ENCODE measurements around the gene SAMD1. TPM values are rescaled to one million over a fixed set of nuclear protein-coding genes. Genes with fewer than 3 reads are reported as not detected.

The SAMD1 gene
- total RNA-seq, 1 donor from 2014 or later = 41.7 TPM

GRCh38 chr19:14117668-14118164 lies 27.2 kb upstream of the SAMD1 start, which contains the start of gene PRKACA:
PRKACA (minus strand) TSS chr19:14117762; CDS start chr19:14117547, 215 bp downstream.
- H3K27ac Mint-ChIP-seq (ENCODE audit: unreplicated experiment) = peak within 1 kb of the TSS; percentile 43
- TF ChIP-seq EZH2 (IDR thresholded peaks at IDR 0.05; ENCODE audit: insufficient read depth, low read length) = peak; percentile 64
- no peak for TF ChIP-seq CTCF (IDR thresholded peaks at IDR 0.05; ENCODE audit: insufficient read depth, low read depth, low read length)
- H3K36me3 Mint-ChIP-seq (ENCODE audit: low read depth, unreplicated experiment) = no peaks in the 10 kb centered on the region
- Histone ChIP-seq H3K36me3 (ENCODE audit: insufficient read depth, low read length) (no peaks in the 10 kb centered on the region), H2AFZ (ENCODE audit: low read depth, low read length) (peak within 1 kb of the TSS; percentile 71), H3K9me3 (ENCODE audit: insufficient read depth, low read depth, low read length) (no peaks in the 10 kb centered on the region), H3K4me1 (ENCODE audit: insufficient read depth, low read length) (peaks cover 28% of the 10 kb centered on the region), H3K4me3 (ENCODE audit: insufficient read depth, low read depth, low read length) (peak within 1 kb of the TSS; percentile 90), H3K27ac (ENCODE audit: low read depth, low read length) (peak within 1 kb of the TSS; percentile 66), H3K9ac (ENCODE audit: low read length) (peak within 1 kb of the TSS; percentile 85), H3K4me2 (ENCODE audit: low read length) (peak within 1 kb of the TSS; percentile 100), H4K20me1 (ENCODE audit: insufficient read depth, low read length) (peaks cover 39% of the 10 kb centered on the region), H3K27me3 (ENCODE audit: insufficient read depth, low read length) (no peaks in the 10 kb centered on the region), H3K79me2 (ENCODE audit: insufficient read depth, low read length) (peaks cover 45% of the 10 kb centered on the region)
- DNase-seq (ENCODE audit: low read depth) (peak; percentile 97), FAIRE-seq (no peak)
- H3K4me3 Mint-ChIP-seq (ENCODE audit: unreplicated experiment) = peak within 1 kb of the TSS; percentile 95
- H3K9me3 Mint-ChIP-seq (ENCODE audit: unreplicated experiment) = no peaks in the 10 kb centered on the region
- peaks cover 21% of the 10 kb centered on the region for H3K4me1 Mint-ChIP-seq (ENCODE audit: low read depth, unreplicated experiment)
- no peaks in the 10 kb centered on the region for H3K27me3 Mint-ChIP-seq (ENCODE audit: low read depth, unreplicated experiment)

GRCh38 chr19:14116918-14117578 lies 26.5 kb upstream of the SAMD1 start:
- peaks cover 51% of the 10 kb centered on the region for H3K79me2 ChIP-seq (ENCODE audit: insufficient read depth, low read length)
- no peaks in the 10 kb centered on the region for H3K9me3 ChIP-seq (ENCODE audit: insufficient read depth, low read depth, low read length)
- Mint-ChIP-seq H3K9me3 (ENCODE audit: unreplicated experiment) (no peaks in the 10 kb centered on the region), H3K4me3 (ENCODE audit: unreplicated experiment) (peak overlapping the region; percentile 95), H3K36me3 (ENCODE audit: low read depth, unreplicated experiment) (no peaks in the 10 kb centered on the region), H3K27me3 (ENCODE audit: low read depth, unreplicated experiment) (no peaks in the 10 kb centered on the region), H3K4me1 (ENCODE audit: low read depth, unreplicated experiment) (peaks cover 21% of the 10 kb centered on the region), H3K27ac (ENCODE audit: unreplicated experiment) (peak overlapping the region; percentile 43)
- TF ChIP-seq CTCF (IDR thresholded peaks at IDR 0.05; ENCODE audit: insufficient read depth, low read depth, low read length) (no peak), EZH2 (IDR thresholded peaks at IDR 0.05; ENCODE audit: insufficient read depth, low read length) (no peak)
- H3K36me3 ChIP-seq (ENCODE audit: insufficient read depth, low read length) = no peaks in the 10 kb centered on the region
- H3K27ac ChIP-seq (ENCODE audit: low read depth, low read length) = peak overlapping the region; percentile 26
- peaks cover 33% of the 10 kb centered on the region for H3K4me1 ChIP-seq (ENCODE audit: insufficient read depth, low read length)
- H4K20me1 ChIP-seq (ENCODE audit: insufficient read depth, low read length) = peaks cover 42% of the 10 kb centered on the region
- peak overlapping the region; percentile 90 for H3K4me3 ChIP-seq (ENCODE audit: insufficient read depth, low read depth, low read length)
- DNase-seq (ENCODE audit: low read depth) (no peak), FAIRE-seq (no peak)
- peak overlapping the region; percentile 52 for H2AFZ ChIP-seq (ENCODE audit: low read depth, low read length)
- H3K27me3 ChIP-seq (ENCODE audit: insufficient read depth, low read length) = no peaks in the 10 kb centered on the region
- peak overlapping the region; percentile 85 for H3K9ac ChIP-seq (ENCODE audit: low read length)
- H3K4me2 ChIP-seq (ENCODE audit: low read length) = peak overlapping the region; percentile 100

- peak overlapping the region; percentile 100 for H3K4me2 ChIP-seq (ENCODE audit: low read length)
- Mint-ChIP-seq H3K4me1 (ENCODE audit: low read depth, unreplicated experiment) (peaks cover 21% of the 10 kb centered on the region), H3K36me3 (ENCODE audit: low read depth, unreplicated experiment) (no peaks in the 10 kb centered on the region), H3K27ac (ENCODE audit: unreplicated experiment) (peak overlapping the region; percentile 43), H3K27me3 (ENCODE audit: low read depth, unreplicated experiment) (no peaks in the 10 kb centered on the region), H3K4me3 (ENCODE audit: unreplicated experiment) (peak overlapping the region; percentile 95), H3K9me3 (ENCODE audit: unreplicated experiment) (no peaks in the 10 kb centered on the region)
- FAIRE-seq (no peak), DNase-seq (ENCODE audit: low read depth) (no peak)
- H3K9ac ChIP-seq (ENCODE audit: low read length) = peak overlapping the region; percentile 85
- H3K4me3 ChIP-seq (ENCODE audit: insufficient read depth, low read depth, low read length) = peak overlapping the region; percentile 90
- H4K20me1 ChIP-seq (ENCODE audit: insufficient read depth, low read length) = peaks cover 42% of the 10 kb centered on the region
- H3K79me2 ChIP-seq (ENCODE audit: insufficient read depth, low read length) = peaks cover 54% of the 10 kb centered on the region
- no peak overlapping the region for H3K27ac ChIP-seq (ENCODE audit: low read depth, low read length)
- TF ChIP-seq CTCF (IDR thresholded peaks at IDR 0.05; ENCODE audit: insufficient read depth, low read depth, low read length) = no peak
- TF ChIP-seq EZH2 (IDR thresholded peaks at IDR 0.05; ENCODE audit: insufficient read depth, low read length) = no peak
- H3K9me3 ChIP-seq (ENCODE audit: insufficient read depth, low read depth, low read length) = no peaks in the 10 kb centered on the region
- H3K36me3 ChIP-seq (ENCODE audit: insufficient read depth, low read length) = no peaks in the 10 kb centered on the region
- H3K4me1 ChIP-seq (ENCODE audit: insufficient read depth, low read length) = peaks cover 33% of the 10 kb centered on the region
- peak overlapping the region; percentile 52 for H2AFZ ChIP-seq (ENCODE audit: low read depth, low read length)
- no peaks in the 10 kb centered on the region for H3K27me3 ChIP-seq (ENCODE audit: insufficient read depth, low read length)
These were observed 26.0 kb upstream of the SAMD1 start for GRCh38 chr19:14116525-14116917.

All from astrocyte (in vitro differentiated cells and primary cell).